HepG2 (cell line): ENCODE results near the gene NR2C1. TPM values are rescaled to one million over a fixed set of nuclear protein-coding genes. Genes with fewer than 3 reads are reported as not detected.

Experiments used
- ATF7-NPFF ChIP-seq: sonication (generic); formaldehyde crosslinking; IDR thresholded peaks from 2 replicates; pipeline ENCODE4 v1.8.1; 2023; ENCODE audit warnings: mild to moderate bottlenecking, low read depth, missing genetic modification reagents, moderate library complexity
- BRF2 ChIP-seq: sonication (generic); formaldehyde crosslinking; IDR thresholded peaks from 2 replicates; pipeline ENCODE4 v1.8.1; 2022; ENCODE audit warnings: mild to moderate bottlenecking, missing genetic modification reagents
- CCDC6 ChIP-seq: sonication (generic); formaldehyde crosslinking; IDR thresholded peaks from 2 replicates; pipeline ENCODE4 v1.8.1; 2022; ENCODE audit warnings: mild to moderate bottlenecking, missing genetic modification reagents, moderate library complexity
- CREBL2 ChIP-seq: sonication (generic); formaldehyde crosslinking; IDR thresholded peaks from 2 replicates; pipeline ENCODE4 v1.8.1; 2023; ENCODE audit warnings: missing genetic modification reagents, mild to moderate bottlenecking, borderline replicate concordance
- GABPA ChIP-seq, 2 experiments: IDR thresholded peaks; 2 replicates each; pipeline ENCODE4 v1.6.1; 2011 to 2016; ENCODE audit warnings: low read depth in 2 of 2, low read length in 1 of 2, missing biosample characterization in 1 of 2, missing genetic modification characterization in 1 of 2
- HOXA3 ChIP-seq: sonication (generic); formaldehyde crosslinking; IDR thresholded peaks from 2 replicates; pipeline ENCODE4 v1.5.0; 2020; ENCODE audit warnings: missing genetic modification reagents
- MYPOP ChIP-seq: sonication (generic); formaldehyde crosslinking; IDR thresholded peaks from 2 replicates; pipeline ENCODE4 v1.8.1; 2023; ENCODE audit warnings: mild to moderate bottlenecking, moderate library complexity, missing genetic modification reagents
- SMC3 ChIP-seq: IDR thresholded peaks from 2 replicates; pipeline ENCODE4 v1.6.1; 2011; ENCODE audit warnings: low read length, improper control_type of control experiment
- SP1 ChIP-seq, 2 experiments: fragments of 450-650 bp in 1 of 2; sonication (generic) in 1 of 2; formaldehyde crosslinking in 1 of 2; IDR thresholded peaks; 2 replicates each; pipeline versions ENCODE4 v1.4.0 to v1.6.1; 2016 to 2020; ENCODE audit warnings: missing genetic modification reagents in 1 of 2
- TFDP1 ChIP-seq: IDR thresholded peaks from 2 replicates; pipeline ENCODE4 v1.6.1; 2016; ENCODE audit warnings: missing compliant biosample characterization, missing genetic modification reagents, borderline replicate concordance
- ZBTB20 ChIP-seq: sonication (generic); formaldehyde crosslinking; IDR thresholded peaks from 2 replicates; pipeline ENCODE4 v1.8.1; 2023; ENCODE audit warnings: missing genetic modification reagents, low read depth, mild to moderate bottlenecking, borderline replicate concordance
- ZNF235 ChIP-seq: sonication (generic); formaldehyde crosslinking; IDR thresholded peaks from 2 replicates; pipeline ENCODE4 v1.8.1; 2023; ENCODE audit warnings: mild to moderate bottlenecking, missing genetic modification reagents, borderline replicate concordance
- ZNF451 ChIP-seq: sonication (generic); formaldehyde crosslinking; IDR thresholded peaks from 2 replicates; pipeline ENCODE4 v1.5.0; 2020; ENCODE audit warnings: mild to moderate bottlenecking, missing genetic modification reagents
- ZSCAN20 ChIP-seq: sonication (generic); formaldehyde crosslinking; IDR thresholded peaks from 2 replicates; pipeline ENCODE4 v1.4.0; 2020; ENCODE audit warnings: missing genetic modification reagents, mild to moderate bottlenecking, borderline replicate concordance
- polyA plus RNA-seq, 8 experiments: library from polyadenylated mRNA; depleted of rRNA in 3 of 8; stranded (reverse) in 7 of 8; unstranded in 1 of 8; fragments of >200 nt; fragmentation: Illumina TruSeq in 4 of 8; extraction: Trizol in 4 of 8; gene quantifications; 2 replicates each; pipeline versions ENCODE4 v1.2.1 to v1.2.3, GENCODE V29; 2011 to 2016; ENCODE audit warnings: low read depth in 4 of 8, missing spikeins in 1 of 8, mixed read lengths in 1 of 8; ENCODE audit not compliant: insufficient read depth in 1 of 8
- total RNA-seq, 5 experiments: library from RNA; depleted of rRNA; stranded (reverse); fragments of >200 nt; fragmentation: Illumina TruSeq; extraction: Trizol; gene quantifications; 2 replicates each; pipeline ENCODE4 v1.2.3, GENCODE V29; 2016; ENCODE audit warnings: low read depth in 1 of 5
- TF ChIP-seq, protein P1 (sequence below): sonication (generic); formaldehyde crosslinking; IDR thresholded peaks from 2 replicates; pipeline ENCODE4 v1.4.0; 2020; ENCODE audit warnings: missing genetic modification reagents
- TF ChIP-seq, protein P2 (sequence below): IDR thresholded peaks from 2 replicates; pipeline ENCODE4 v1.6.1; 2016
- TF ChIP-seq, protein P3 (sequence below): sonication (generic); formaldehyde crosslinking; IDR thresholded peaks from 2 replicates; pipeline ENCODE4 v1.5.1; 2020; ENCODE audit warnings: mild to moderate bottlenecking, missing genetic modification reagents

NR2C1 gene
- total and polyA plus RNA-seq, 2 of the 13 experiments (the other 11 are each of a cell fraction or from before 2014, with no cell fraction given): 38.0 to 70.8 TPM

GRCh38 chr12:95072900-95073697, at the start of gene NR2C1 (continued):
- TF ChIP-seq SP1 (IDR thresholded peaks at IDR 0.05): no peak
- TF ChIP-seq SP1 (CRISPR knock-in tag; IDR thresholded peaks at IDR 0.05): peak; percentile 48
- TF ChIP-seq MYPOP (CRISPR knock-in tag): peak; percentile 97
- TF ChIP-seq ZNF235 (CRISPR knock-in tag): 0 out of 2 replicates have a peak, but pooled peaks have one; percentile 59
- TF ChIP-seq, protein P1, sequence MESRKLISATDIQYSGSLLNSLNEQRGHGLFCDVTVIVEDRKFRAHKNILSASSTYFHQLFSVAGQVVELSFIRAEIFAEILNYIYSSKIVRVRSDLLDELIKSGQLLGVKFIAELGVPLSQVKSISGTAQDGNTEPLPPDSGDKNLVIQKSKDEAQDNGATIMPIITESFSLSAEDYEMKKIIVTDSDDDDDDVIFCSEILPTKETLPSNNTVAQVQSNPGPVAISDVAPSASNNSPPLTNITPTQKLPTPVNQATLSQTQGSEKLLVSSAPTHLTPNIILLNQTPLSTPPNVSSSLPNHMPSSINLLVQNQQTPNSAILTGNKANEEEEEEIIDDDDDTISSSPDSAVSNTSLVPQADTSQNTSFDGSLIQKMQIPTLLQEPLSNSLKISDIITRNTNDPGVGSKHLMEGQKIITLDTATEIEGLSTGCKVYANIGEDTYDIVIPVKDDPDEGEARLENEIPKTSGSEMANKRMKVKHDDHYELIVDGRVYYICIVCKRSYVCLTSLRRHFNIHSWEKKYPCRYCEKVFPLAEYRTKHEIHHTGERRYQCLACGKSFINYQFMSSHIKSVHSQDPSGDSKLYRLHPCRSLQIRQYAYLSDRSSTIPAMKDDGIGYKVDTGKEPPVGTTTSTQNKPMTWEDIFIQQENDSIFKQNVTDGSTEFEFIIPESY (CRISPR knock-in tag): 0 out of 2 replicates have a peak, but pooled peaks have one; percentile 10
- peak; percentile 67; the same call in 1 of the 2 replicates for TF ChIP-seq ZBTB20 (CRISPR knock-in tag)
- TF ChIP-seq, protein P2, sequence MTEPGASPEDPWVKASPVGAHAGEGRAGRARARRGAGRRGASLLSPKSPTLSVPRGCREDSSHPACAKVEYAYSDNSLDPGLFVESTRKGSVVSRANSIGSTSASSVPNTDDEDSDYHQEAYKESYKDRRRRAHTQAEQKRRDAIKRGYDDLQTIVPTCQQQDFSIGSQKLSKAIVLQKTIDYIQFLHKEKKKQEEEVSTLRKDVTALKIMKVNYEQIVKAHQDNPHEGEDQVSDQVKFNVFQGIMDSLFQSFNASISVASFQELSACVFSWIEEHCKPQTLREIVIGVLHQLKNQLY: no peak
- TF ChIP-seq, protein P3, sequence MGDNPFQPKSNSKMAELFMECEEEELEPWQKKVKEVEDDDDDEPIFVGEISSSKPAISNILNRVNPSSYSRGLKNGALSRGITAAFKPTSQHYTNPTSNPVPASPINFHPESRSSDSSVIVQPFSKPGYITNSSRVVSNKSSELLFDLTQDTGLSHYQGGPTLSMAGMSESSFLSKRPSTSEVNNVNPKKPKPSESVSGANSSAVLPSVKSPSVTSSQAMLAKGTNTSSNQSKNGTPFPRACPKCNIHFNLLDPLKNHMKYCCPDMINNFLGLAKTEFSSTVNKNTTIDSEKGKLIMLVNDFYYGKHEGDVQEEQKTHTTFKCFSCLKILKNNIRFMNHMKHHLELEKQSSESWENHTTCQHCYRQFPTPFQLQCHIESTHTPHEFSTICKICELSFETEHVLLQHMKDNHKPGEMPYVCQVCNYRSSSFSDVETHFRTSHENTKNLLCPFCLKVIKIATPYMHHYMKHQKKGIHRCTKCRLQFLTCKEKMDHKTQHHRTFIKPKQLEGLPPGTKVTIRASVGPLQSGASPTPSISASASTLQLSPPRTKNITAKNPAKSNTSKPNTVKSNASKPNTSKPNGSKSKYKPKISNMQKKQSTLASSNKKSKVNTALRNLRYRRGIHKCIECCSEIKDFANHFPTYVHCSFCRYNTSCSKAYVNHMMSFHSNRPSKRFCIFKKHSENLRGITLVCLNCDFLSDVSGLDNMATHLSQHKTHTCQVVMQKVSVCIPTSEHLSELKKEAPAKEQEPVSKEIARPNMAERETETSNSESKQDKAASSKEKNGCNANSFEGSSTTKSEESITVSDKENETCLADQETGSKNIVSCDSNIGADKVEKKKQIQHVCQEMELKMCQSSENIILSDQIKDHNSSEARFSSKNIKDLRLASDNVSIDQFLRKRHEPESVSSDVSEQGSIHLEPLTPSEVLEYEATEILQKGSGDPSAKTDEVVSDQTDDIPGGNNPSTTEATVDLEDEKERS: peak; percentile 67; the same call in 1 of the 2 replicates
- TF ChIP-seq TFDP1 (CRISPR knock-in tag): peak; percentile 27; the same call in 1 of the 2 replicates
- TF ChIP-seq BRF2 (CRISPR knock-in tag): no peak
- TF ChIP-seq CREBL2 (CRISPR knock-in tag): no peak
- TF ChIP-seq HOXA3 (CRISPR knock-in tag): peak; percentile 29
- peak; percentile 34 for TF ChIP-seq GABPA (IDR thresholded peaks at IDR 0.05; ENCODE audit: low read depth, low read length)
- peak; percentile 76 for TF ChIP-seq GABPA (CRISPR knock-in tag; IDR thresholded peaks at IDR 0.05; ENCODE audit: low read depth)
- no peak; the same call in 1 of the 2 replicates for TF ChIP-seq ZNF451 (CRISPR knock-in tag)
- TF ChIP-seq SMC3: no peak
- TF ChIP-seq ATF7-NPFF: peak; percentile 23; the same call in 1 of the 2 replicates
- 0 out of 2 replicates have a peak, but pooled peaks have one; percentile 81 for TF ChIP-seq CCDC6 (CRISPR knock-in tag)
- TF ChIP-seq ZSCAN20 (CRISPR knock-in tag): no peak
